GM13976 (cell line): Measurements from ENCODE around the gene WAPL.
"Not testable (repeated sequence)": the region's sequence is repeated elsewhere in the genome, so short reads cannot be mapped to it uniquely, and the experiment has no call there.

Experiments
- DNase-seq: peaks from one replicate; pipeline ENCODE4 v3.0.0; 2012; ENCODE audit warnings: low spot score
- in situ Hi-C: fragments of 300-500 bp; cut with MboI; formaldehyde crosslinking; loops from one replicate; pipeline ENCODE4 v1.12.0; 2022; ENCODE audit warnings: low sequenced_read_pairs, mixed read lengths, inconsistent platforms; ENCODE audit not compliant: unreplicated experiment
- TF ChIP-seq, protein P1 (sequence below): IDR thresholded peaks from 2 replicates; pipeline ENCODE4 v1.5.1; 2012; ENCODE audit warnings: borderline replicate concordance, mild to moderate bottlenecking; ENCODE audit not compliant: insufficient read depth; ENCODE audit errors: extremely low read depth, missing control alignments, control extremely low read depth

The WAPL gene

GRCh38 chr10:86553213-86553612 is 31.6 kb upstream of the WAPL start:
- TF ChIP-seq, protein P1, sequence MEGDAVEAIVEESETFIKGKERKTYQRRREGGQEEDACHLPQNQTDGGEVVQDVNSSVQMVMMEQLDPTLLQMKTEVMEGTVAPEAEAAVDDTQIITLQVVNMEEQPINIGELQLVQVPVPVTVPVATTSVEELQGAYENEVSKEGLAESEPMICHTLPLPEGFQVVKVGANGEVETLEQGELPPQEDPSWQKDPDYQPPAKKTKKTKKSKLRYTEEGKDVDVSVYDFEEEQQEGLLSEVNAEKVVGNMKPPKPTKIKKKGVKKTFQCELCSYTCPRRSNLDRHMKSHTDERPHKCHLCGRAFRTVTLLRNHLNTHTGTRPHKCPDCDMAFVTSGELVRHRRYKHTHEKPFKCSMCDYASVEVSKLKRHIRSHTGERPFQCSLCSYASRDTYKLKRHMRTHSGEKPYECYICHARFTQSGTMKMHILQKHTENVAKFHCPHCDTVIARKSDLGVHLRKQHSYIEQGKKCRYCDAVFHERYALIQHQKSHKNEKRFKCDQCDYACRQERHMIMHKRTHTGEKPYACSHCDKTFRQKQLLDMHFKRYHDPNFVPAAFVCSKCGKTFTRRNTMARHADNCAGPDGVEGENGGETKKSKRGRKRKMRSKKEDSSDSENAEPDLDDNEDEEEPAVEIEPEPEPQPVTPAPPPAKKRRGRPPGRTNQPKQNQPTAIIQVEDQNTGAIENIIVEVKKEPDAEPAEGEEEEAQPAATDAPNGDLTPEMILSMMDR: no peak
- DNase-seq: no peak
- in situ Hi-C loops: no loop called here

GRCh38 chr10:86547296-86547695 is 25.7 kb upstream of the WAPL start:
- in situ Hi-C loops: no loop called here
- no peak for DNase-seq
- TF ChIP-seq, protein P1: no peak

- TF ChIP-seq, protein P1: no peak
- DNase-seq: no peak
- in situ Hi-C loops: no loop called here
These were observed 23.5 kb upstream of the WAPL start for GRCh38 chr10:86545101-86545500.

DNA sequence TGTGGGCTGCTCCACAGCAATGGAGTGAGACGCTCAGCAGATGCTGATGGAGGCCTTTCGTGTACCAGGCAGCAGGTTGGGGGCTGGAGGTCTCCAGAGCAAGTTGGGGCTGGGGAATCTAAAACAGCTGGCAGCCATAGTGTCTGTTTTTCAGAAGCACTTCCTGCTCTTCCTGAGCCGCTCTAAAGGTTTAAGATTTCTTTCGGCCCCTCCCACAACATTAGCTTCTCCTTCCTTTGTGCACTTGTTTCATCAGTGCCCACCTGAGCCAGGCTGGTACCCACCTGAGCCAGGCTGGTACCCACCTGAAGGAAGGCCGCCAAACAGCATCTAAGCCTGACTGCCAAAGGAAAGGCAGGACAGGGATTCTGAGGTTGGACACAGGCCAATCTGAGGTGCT is 18.4 kb upstream of the WAPL start:
- in situ Hi-C loops: no loop called here
- no peak for DNase-seq
- TF ChIP-seq, protein P1: no peak

DNA sequence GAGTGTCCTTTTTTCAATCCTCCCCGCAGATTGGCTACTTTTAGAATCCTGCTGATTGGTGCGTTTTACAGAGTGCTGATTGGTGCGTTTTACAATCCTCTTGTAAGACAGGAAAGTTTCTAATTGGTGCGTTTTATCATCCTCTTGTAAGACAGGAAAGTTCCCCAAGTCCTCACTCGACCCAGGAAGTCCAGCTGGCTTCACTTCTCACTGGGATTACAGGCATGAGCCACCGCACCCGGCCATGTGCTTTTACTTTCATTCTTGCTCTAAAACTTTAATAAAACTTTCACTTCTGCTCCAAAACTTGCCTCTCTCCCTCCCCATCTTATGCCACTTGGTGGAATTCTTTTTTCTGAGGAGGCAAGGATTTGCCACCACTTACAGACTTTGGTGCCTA is 17.0 kb upstream of the WAPL start:
- in situ Hi-C loops: no loop called here
- no peak for DNase-seq
- TF ChIP-seq, protein P1: no peak

- in situ Hi-C loops: not testable (repeated sequence)
These were observed 16.4 kb upstream of the WAPL start for GRCh38 chr10:86538040-86538439.

GRCh38 chr10:86536294-86536861 is 14.8 kb upstream of the WAPL start:
- peak; percentile 61 for DNase-seq
- in situ Hi-C loops: no loop called here

More at GRCh38 chr10:86538040-86538439, 16.4 kb upstream of the WAPL start:
- DNase-seq: not testable (repeated sequence)

More at GRCh38 chr10:86536294-86536861, 14.8 kb upstream of the WAPL start:
- TF ChIP-seq, protein P1: no peak
